Endothelial cell of umbilical vein (primary cell): Measurements from ENCODE around the gene SLC19A1. TPM values are rescaled to one million over a fixed set of nuclear protein-coding genes. Genes with fewer than 3 reads are reported as not detected.

Experiments used
- BruUV-seq: library from RNA; stranded (reverse); fragments of 400-500 nt; replicated peaks from 2 replicates; lab custom pipeline; 2021; lab: Mats Ljungman, UMichigan
- CTCF ChIA-PET: fragments of 300-600, 350-600 bp; sonication (Branson Sonifier 250); formaldehyde crosslinking; loops from one replicate; lab custom pipeline; 2021; ENCODE audit warnings: antibody characterized with exemption, inconsistent platforms; lab: Charles Lee
- POLR2A ChIA-PET: fragments of 300-600, 350-600 bp; sonication (Branson Sonifier 250); formaldehyde crosslinking; loops from one replicate; lab custom pipeline; 2021; ENCODE audit warnings: antibody characterized with exemption, inconsistent platforms; lab: Charles Lee
- DNase-seq: peaks from one replicate; pipeline ENCODE4 v3.0.0-alpha.2; 2011; ENCODE audit warnings: low read depth, low spot score
- FAIRE-seq: peaks from 2 replicates; lab custom pipeline; 2011; peaks lifted over from hg19 to GRCh38; lab: Jason Lieb, UNC
- H2AFZ ChIP-seq: 2 replicates; pipeline ENCODE4 v1.6.0; 2012; ENCODE audit warnings: low read depth, low read length, control low read depth, inconsistent platforms
- H3K27ac ChIP-seq: 2 replicates; pipeline ENCODE4 v1.5.1; 2011; ENCODE audit warnings: low read depth, mild to moderate bottlenecking, control low read depth, low read length, moderate library complexity; ENCODE audit not compliant: insufficient read depth
- H3K27me3 ChIP-seq, 2 experiments: 2 replicates each; pipeline versions ENCODE4 v1.6.0 to v1.6.1; 2011; ENCODE audit warnings: low read length in 2 of 2, mixed read lengths in 1 of 2; ENCODE audit not compliant: control insufficient read depth in 2 of 2, insufficient read depth in 2 of 2
- H3K36me3 ChIP-seq, 2 experiments: 2 replicates in 1 of 2; 3 replicates in 1 of 2; pipeline ENCODE4 v1.5.1; 2011; ENCODE audit warnings: low read length in 2 of 2, mild to moderate bottlenecking in 1 of 2, moderate library complexity in 1 of 2; ENCODE audit not compliant: control insufficient read depth in 2 of 2, insufficient read depth in 2 of 2; ENCODE audit errors: extremely low read depth in 1 of 2
- H3K4me1 ChIP-seq: 3 replicates; pipeline ENCODE4 v1.5.1; 2011; ENCODE audit warnings: mild to moderate bottlenecking, low read length; ENCODE audit not compliant: control insufficient read depth, insufficient read depth; ENCODE audit errors: extremely low read depth
- H3K4me2 ChIP-seq: 2 replicates; pipeline ENCODE4 v1.6.1; 2011; ENCODE audit warnings: low read length, control low read depth, mixed read lengths; ENCODE audit not compliant: insufficient read depth
- H3K4me3 ChIP-seq, 3 experiments: fragments of 200-600 bp in 1 of 3; sonication (generic), shearing (Covaris generic) in 1 of 3; replicated peaks in 1 of 3; 2 replicates each; pipeline ENCODE4 v1.5.1; 2011 to 2016; ENCODE audit warnings: control low read depth in 3 of 3, low read length in 3 of 3, mild to moderate bottlenecking in 2 of 3, inconsistent platforms in 1 of 3, low read depth in 1 of 3, moderate library complexity in 1 of 3; ENCODE audit not compliant: insufficient read depth in 1 of 3
- H3K79me2 ChIP-seq: 2 replicates; pipeline ENCODE4 v1.6.0; 2012; ENCODE audit warnings: low read length, inconsistent platforms; ENCODE audit not compliant: control insufficient read depth, insufficient read depth
- H3K9ac ChIP-seq: replicated peaks from 2 replicates; pipeline ENCODE3; 2011; ENCODE audit warnings: low read length, control low read depth; ENCODE audit not compliant: insufficient read depth; ENCODE audit errors: extremely low read depth
- H3K9me1 ChIP-seq: replicated peaks from 3 replicates; pipeline ENCODE4 v1.6.0; 2011; ENCODE audit warnings: mild to moderate bottlenecking, low read length; ENCODE audit not compliant: control insufficient read depth, insufficient read depth; ENCODE audit errors: extremely low read depth
- H3K9me3 ChIP-seq: replicated peaks from 2 replicates; pipeline ENCODE4 v1.5.1; 2012; ENCODE audit warnings: low read length, inconsistent platforms; ENCODE audit not compliant: control insufficient read depth, insufficient read depth
- H4K20me1 ChIP-seq: replicated peaks from 2 replicates; pipeline ENCODE3; 2011; ENCODE audit warnings: mild to moderate bottlenecking, low read length; ENCODE audit not compliant: control insufficient read depth, insufficient read depth; ENCODE audit errors: extremely low read depth
- EZH2 ChIP-seq: IDR thresholded peaks from 2 replicates; pipeline ENCODE4 v1.6.1; 2012; ENCODE audit warnings: borderline replicate concordance, low read depth, mild to moderate bottlenecking, moderate library complexity, low read length, inconsistent platforms; ENCODE audit not compliant: severe bottlenecking
- FOS ChIP-seq: IDR thresholded peaks from 2 replicates; pipeline ENCODE4 v1.6.1; 2011; ENCODE audit warnings: mild to moderate bottlenecking, low read length, moderate library complexity, borderline replicate concordance; ENCODE audit not compliant: insufficient read depth
- GATA2 ChIP-seq: IDR thresholded peaks from 2 replicates; pipeline ENCODE4 v1.7.0; 2011; ENCODE audit warnings: low read depth, mild to moderate bottlenecking, moderate library complexity, mixed read lengths, low read length; ENCODE audit not compliant: insufficient read length, insufficient read depth
- JUN ChIP-seq: IDR thresholded peaks from 2 replicates; pipeline ENCODE4 v1.6.1; 2011; ENCODE audit warnings: borderline replicate concordance, low read depth; ENCODE audit not compliant: insufficient read length, insufficient read depth
- MYC ChIP-seq: IDR thresholded peaks from one replicate; pipeline ENCODE4 v1.6.1; 2011; ENCODE audit warnings: mild to moderate bottlenecking, low read depth, low read length
- POLR2A ChIP-seq: IDR thresholded peaks from 2 replicates; pipeline ENCODE4 v1.6.1; 2012; ENCODE audit warnings: low read depth, mild to moderate bottlenecking, control low read depth, low read length
- POLR2AphosphoS5 ChIP-seq: IDR thresholded peaks from 2 replicates; pipeline ENCODE4 v1.6.1; 2012; ENCODE audit warnings: low read depth, mild to moderate bottlenecking, control low read depth, low read length, moderate library complexity; ENCODE audit not compliant: insufficient read depth
- dilution Hi-C: fragments of 300-500 bp; cut with MboI; formaldehyde crosslinking; loops from one replicate; pipeline ENCODE4 v1.15.0; 2019; ENCODE audit warnings: low sequenced_read_pairs; ENCODE audit not compliant: extremely low pct_ligation_motif_present
- intact Hi-C: fragments of 100-400 bp; cut with micrococcal nuclease; formaldehyde crosslinking; loops from one replicate; pipeline ENCODE4 v1.10.0; 2022
- polyA plus RNA-seq, 4 experiments: library from polyadenylated mRNA; depleted of rRNA in 3 of 4; stranded (reverse) in 3 of 4; unstranded in 1 of 4; fragments of >200 nt; gene quantifications; 2 replicates each; pipeline versions ENCODE4 v1.2.1 to v1.2.3, GENCODE V29; 2011 to 2012; ENCODE audit warnings: missing spikeins in 1 of 4
- total RNA-seq: library from RNA; stranded (reverse); gene quantifications from 2 replicates; pipeline ENCODE4 v1.2.3, GENCODE V29; 2021
- TF ChIP-seq, protein P1 (sequence below): IDR thresholded peaks from 2 replicates; pipeline ENCODE4 v1.6.1; 2011; ENCODE audit not compliant: insufficient read depth, insufficient read length
- TF ChIP-seq, protein P2 (sequence below), 2 donors: IDR thresholded peaks; 1 replicate in 1 of 2; 2 replicates in 1 of 2; pipeline ENCODE4 v1.5.1; 2011; ENCODE audit warnings: low read length in 2 of 2, mild to moderate bottlenecking in 2 of 2, moderate library complexity in 2 of 2, control low read depth in 1 of 2, inconsistent platforms in 1 of 2, low read depth in 1 of 2; ENCODE audit not compliant: insufficient read depth in 1 of 2; ENCODE audit errors: extremely low read depth in 1 of 2

Gene SLC19A1
- total and polyA plus RNA-seq, 2 donors (not counting 3 experiments of a cell fraction or from before 2014, with no cell fraction given), result 36.3 to 54.6 TPM

DNA sequence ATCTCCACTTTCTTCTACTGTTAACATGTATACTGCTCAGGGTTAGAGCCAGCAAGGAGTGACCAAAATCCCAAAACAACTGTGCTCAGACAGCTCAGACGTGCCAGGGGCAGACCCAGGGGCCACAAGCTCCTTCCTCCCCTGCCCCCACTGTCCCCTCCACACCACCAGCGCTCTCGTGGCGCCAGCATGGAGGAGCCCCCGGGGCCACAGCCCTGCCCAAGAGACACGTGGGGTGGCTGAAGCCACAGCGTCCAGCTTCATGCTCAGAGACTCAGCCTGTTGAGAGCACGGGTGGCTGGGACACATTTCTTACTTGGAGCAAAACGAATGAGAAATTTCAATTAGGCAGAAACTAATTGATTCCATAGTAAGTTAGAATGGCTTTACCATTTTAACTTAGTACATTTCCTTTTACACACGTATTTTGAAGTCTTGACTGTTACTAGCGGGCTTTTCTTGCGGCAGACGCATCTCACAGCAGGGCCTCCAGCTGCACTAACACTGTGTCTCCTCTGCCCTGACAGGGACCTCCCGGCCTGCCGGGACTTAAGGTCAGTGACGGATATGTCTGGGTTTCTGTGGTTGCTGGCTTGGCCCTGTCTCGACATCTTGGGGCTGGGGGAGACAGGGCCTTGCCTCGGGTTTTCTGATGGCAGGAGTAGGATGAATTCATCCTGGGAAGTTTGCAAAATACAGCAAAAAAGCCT, 54.2 kb downstream of the SLC19A1 start:
- Histone ChIP-seq H3K4me2 (no peak overlapping the region), H3K9me1 (no peaks in the 10 kb centered on the region), H3K79me2 (no peaks in the 10 kb centered on the region), H3K9ac (no peak overlapping the region), H4K20me1 (no peaks in the 10 kb centered on the region), H3K27me3 (no peaks in the 10 kb centered on the region), H3K4me3 (no peak overlapping the region), H3K36me3 (peaks cover 3 to 31% of the 10 kb centered on the region in 2 experiments), H3K9me3 (no peaks in the 10 kb centered on the region), H3K4me1 (no peaks in the 10 kb centered on the region), H2AFZ (no peak overlapping the region), H3K27ac (no peak overlapping the region)
- DNase-seq (no peak), FAIRE-seq (no peak)
- ChIA-PET CTCF (no interaction called here), POLR2A (no interaction called here)
- dilution Hi-C loops (no loop called here), intact Hi-C loops (no loop called here)
- no peak for TF ChIP-seq EZH2
- TF ChIP-seq, protein P1, sequence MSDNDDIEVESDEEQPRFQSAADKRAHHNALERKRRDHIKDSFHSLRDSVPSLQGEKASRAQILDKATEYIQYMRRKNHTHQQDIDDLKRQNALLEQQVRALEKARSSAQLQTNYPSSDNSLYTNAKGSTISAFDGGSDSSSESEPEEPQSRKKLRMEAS, result no peak
- TF ChIP-seq GATA2, result no peak
- no peak for TF ChIP-seq FOS
- TF ChIP-seq JUN, result no peak
- no peak for TF ChIP-seq MYC
- no peak for TF ChIP-seq POLR2AphosphoS5
- no peak for TF ChIP-seq POLR2A
- TF ChIP-seq, protein P2, sequence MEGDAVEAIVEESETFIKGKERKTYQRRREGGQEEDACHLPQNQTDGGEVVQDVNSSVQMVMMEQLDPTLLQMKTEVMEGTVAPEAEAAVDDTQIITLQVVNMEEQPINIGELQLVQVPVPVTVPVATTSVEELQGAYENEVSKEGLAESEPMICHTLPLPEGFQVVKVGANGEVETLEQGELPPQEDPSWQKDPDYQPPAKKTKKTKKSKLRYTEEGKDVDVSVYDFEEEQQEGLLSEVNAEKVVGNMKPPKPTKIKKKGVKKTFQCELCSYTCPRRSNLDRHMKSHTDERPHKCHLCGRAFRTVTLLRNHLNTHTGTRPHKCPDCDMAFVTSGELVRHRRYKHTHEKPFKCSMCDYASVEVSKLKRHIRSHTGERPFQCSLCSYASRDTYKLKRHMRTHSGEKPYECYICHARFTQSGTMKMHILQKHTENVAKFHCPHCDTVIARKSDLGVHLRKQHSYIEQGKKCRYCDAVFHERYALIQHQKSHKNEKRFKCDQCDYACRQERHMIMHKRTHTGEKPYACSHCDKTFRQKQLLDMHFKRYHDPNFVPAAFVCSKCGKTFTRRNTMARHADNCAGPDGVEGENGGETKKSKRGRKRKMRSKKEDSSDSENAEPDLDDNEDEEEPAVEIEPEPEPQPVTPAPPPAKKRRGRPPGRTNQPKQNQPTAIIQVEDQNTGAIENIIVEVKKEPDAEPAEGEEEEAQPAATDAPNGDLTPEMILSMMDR (IDR thresholded peaks at IDR 0.05; ENCODE audit: extremely low read depth in 1 of 2, insufficient read depth in 1 of 2, low read depth in 1 of 2, low read length in 2 of 2), result no peak
- BruUV-seq, result no TSS peak
